Measurements from ENCODE around the gene ALDH2. TPM values are rescaled to one million over a fixed set of nuclear protein-coding genes. Genes with fewer than 3 reads are reported as not detected.
"Not testable (repeated sequence)": the region's sequence is repeated elsewhere in the genome, so short reads cannot be mapped to it uniquely, and the experiment has no call there.

The ALDH2 gene
- polyA plus RNA-seq, 1 of the 3 experiments (the other 2 are of a cell fraction), result 67.5 TPM

DNA sequence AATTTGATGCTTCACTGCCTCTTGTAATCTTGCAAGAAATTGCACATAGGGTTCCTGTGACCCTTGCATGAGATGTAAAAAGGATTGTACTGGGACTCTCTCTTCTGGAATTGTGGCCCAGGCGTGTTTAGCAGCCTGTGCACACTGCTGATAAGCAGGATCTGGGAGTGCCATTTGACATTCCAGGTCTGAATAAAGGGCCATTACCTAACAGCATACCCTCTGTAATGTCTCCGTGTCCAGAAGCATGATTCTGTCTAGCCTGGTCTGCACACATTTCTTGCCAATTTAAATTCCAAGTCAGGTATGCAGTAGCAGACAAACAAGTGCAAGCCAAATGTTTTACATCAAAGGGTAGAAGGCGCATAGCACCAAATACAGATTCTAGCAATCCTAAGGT is 57.2 kb downstream of the ALDH2 start:
- Histone ChIP-seq H3K4me2 (no peak overlapping the region), H3K79me2 (ENCODE audit: insufficient read depth) (no peaks in the 10 kb centered on the region), H3K4me1 (ENCODE audit: control insufficient read depth in 1 of 2, insufficient read depth in 2 of 2, low read depth in 1 of 2, low read length in 1 of 2) (peaks cover 0 to 5% of the 10 kb centered on the region in 2 experiments; a peak in 2 of 4 replicates), H2AFZ (ENCODE audit: low read depth) (no peak overlapping the region), H3K4me3 (ENCODE audit: low read depth in 2 of 2, low read length in 1 of 2) (no peak overlapping the region), H4K20me1 (ENCODE audit: insufficient read depth) (no peaks in the 10 kb centered on the region), H3F3A (replicated peaks; ENCODE audit: insufficient read depth) (no peaks in the 10 kb centered on the region), H3K9me2 (no peaks in the 10 kb centered on the region), H3K36me3 (replicated peaks in 1 of 2; ENCODE audit: control insufficient read depth in 1 of 2, insufficient read depth in 2 of 2, low read length in 1 of 2) (no peaks in the 10 kb centered on the region), H3K9ac (no peak overlapping the region), H3K27ac (ENCODE audit: low read depth in 2 of 2, low read length in 1 of 2) (no peak overlapping the region), H3K9me3 (no peaks in the 10 kb centered on the region), H3K27me3 (ENCODE audit: insufficient read depth) (no peaks in the 10 kb centered on the region)
- no peak for TF ChIP-seq POLR2AphosphoS5 (IDR thresholded peaks at IDR 0.05; ENCODE audit: low read depth, low read length)
- TF ChIP-seq, protein P1, sequence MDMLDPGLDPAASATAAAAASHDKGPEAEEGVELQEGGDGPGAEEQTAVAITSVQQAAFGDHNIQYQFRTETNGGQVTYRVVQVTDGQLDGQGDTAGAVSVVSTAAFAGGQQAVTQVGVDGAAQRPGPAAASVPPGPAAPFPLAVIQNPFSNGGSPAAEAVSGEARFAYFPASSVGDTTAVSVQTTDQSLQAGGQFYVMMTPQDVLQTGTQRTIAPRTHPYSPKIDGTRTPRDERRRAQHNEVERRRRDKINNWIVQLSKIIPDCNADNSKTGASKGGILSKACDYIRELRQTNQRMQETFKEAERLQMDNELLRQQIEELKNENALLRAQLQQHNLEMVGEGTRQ (IDR thresholded peaks at IDR 0.05; ENCODE audit: borderline replicate concordance, low read depth, low read length), result no peak
- WGBS (ENCODE audit: low lambda C conversion rate), result 53% methylated on average over 3 of the region's 3 CpGs
- CTCF ChIA-PET, result interaction anchor here (1.3 kb wide), 1 partner anchor 70 kb away, joined by 3 read pairs; no protein-coding TSS in a partner anchor
- POLR2A ChIA-PET, result no interaction called here
- no peak for DNase-seq

DNA sequence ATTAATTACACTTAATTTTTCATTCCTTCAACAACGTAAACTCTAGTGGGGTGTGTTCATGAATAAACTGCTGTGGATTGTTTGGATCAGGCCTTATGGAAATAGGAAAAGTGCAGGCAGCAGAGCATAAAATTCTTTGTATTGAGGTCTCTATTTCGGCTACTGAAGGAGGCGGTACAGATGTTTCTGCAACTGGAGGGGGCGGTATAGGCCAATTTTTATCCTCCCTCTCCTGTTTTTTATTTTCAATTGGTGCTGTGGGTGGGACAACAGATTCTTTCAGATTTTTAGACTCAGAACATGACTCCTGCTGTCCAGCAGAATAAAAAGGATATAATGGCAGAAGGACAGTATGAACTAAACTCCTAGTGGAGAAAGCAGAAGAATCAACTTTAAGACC is 57.6 kb downstream of the ALDH2 start:
- CTCF ChIA-PET, POLR2A ChIA-PET: not testable (repeated sequence)

DNA sequence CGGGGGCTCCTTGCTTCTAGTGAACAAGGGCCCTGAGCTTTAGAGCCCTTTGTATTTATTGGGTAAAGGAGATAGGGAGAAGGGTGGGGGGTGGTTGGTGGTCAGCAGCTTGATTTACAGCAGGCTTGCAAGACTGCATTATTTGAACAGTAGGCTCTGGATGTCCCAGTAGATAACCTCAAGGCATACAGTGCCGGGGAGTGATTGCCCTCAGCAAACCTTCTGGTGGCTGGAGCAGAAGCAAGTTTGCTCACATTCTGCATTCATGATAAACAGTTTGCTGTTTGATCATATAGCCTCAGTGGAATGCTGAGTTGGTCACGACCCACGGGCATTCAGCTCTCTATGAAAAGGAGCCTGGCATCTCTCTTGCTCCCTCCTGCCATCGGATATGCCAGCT is 58.8 kb downstream of the ALDH2 start:
- WGBS (ENCODE audit: low lambda C conversion rate), result 21% methylated on average over 5 of the region's 5 CpGs
- Histone ChIP-seq H3F3A (replicated peaks; ENCODE audit: insufficient read depth) (no peaks in the 10 kb centered on the region), H3K9me2 (no peaks in the 10 kb centered on the region), H3K27me3 (ENCODE audit: insufficient read depth) (no peaks in the 10 kb centered on the region), H3K9ac (no peak overlapping the region), H3K4me1 (ENCODE audit: control insufficient read depth in 1 of 2, insufficient read depth in 2 of 2, low read depth in 1 of 2, low read length in 1 of 2) (no peaks in the 10 kb centered on the region), H3K9me3 (no peaks in the 10 kb centered on the region), H3K36me3 (replicated peaks in 1 of 2; ENCODE audit: control insufficient read depth in 1 of 2, insufficient read depth in 2 of 2, low read length in 1 of 2) (no peaks in the 10 kb centered on the region), H2AFZ (ENCODE audit: low read depth) (no peak overlapping the region), H3K79me2 (ENCODE audit: insufficient read depth) (no peaks in the 10 kb centered on the region), H3K4me2 (no peak overlapping the region), H3K4me3 (ENCODE audit: low read depth in 2 of 2, low read length in 1 of 2) (no peak overlapping the region), H3K27ac (ENCODE audit: low read depth in 2 of 2, low read length in 1 of 2) (no peak overlapping the region), H4K20me1 (ENCODE audit: insufficient read depth) (no peaks in the 10 kb centered on the region)
- no peak for DNase-seq
- POLR2A ChIA-PET, result no interaction called here
- CTCF ChIA-PET, result interaction anchor here (1.5 to 2.7 kb wide), 2 partner anchors 13 to 72 kb away, joined by 5 to 17 read pairs; no protein-coding TSS in a partner anchor
- TF ChIP-seq POLR2AphosphoS5 (IDR thresholded peaks at IDR 0.05; ENCODE audit: low read depth, low read length) (no peak), FOSL2 (IDR thresholded peaks at IDR 0.05; ENCODE audit: borderline replicate concordance, low read depth) (no peak), RFX5 (IDR thresholded peaks at IDR 0.05; ENCODE audit: low read length) (no peak), IRF3 (IDR thresholded peaks at IDR 0.05; ENCODE audit: low read depth, low read length) (no peak), RAD21 (IDR thresholded peaks at IDR 0.05; ENCODE audit: low read length) (no peak), MEF2A (IDR thresholded peaks at IDR 0.05; ENCODE audit: borderline replicate concordance, low read depth) (no peak), SMC3 (IDR thresholded peaks at IDR 0.05; ENCODE audit: low read depth, low read length) (no peak)
- TF ChIP-seq, protein P2, sequence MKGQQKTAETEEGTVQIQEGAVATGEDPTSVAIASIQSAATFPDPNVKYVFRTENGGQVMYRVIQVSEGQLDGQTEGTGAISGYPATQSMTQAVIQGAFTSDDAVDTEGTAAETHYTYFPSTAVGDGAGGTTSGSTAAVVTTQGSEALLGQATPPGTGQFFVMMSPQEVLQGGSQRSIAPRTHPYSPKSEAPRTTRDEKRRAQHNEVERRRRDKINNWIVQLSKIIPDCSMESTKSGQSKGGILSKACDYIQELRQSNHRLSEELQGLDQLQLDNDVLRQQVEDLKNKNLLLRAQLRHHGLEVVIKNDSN (IDR thresholded peaks at IDR 0.05; ENCODE audit: borderline replicate concordance, low read depth), result no peak

More for the DNA sequence above, 57.6 kb downstream of the ALDH2 start:
- not testable (repeated sequence) for H3K27me3 ChIP-seq (ENCODE audit: insufficient read depth); H3K4me3 ChIP-seq (ENCODE audit: low read depth in 2 of 2, low read length in 1 of 2); H3K4me2 ChIP-seq; H3K9me2 ChIP-seq; H3K79me2 ChIP-seq (ENCODE audit: insufficient read depth); H3K9me3 ChIP-seq; DNase-seq; H4K20me1 ChIP-seq (ENCODE audit: insufficient read depth); H3K4me1 ChIP-seq (ENCODE audit: control insufficient read depth in 1 of 2, insufficient read depth in 2 of 2, low read depth in 1 of 2, low read length in 1 of 2); H3K36me3 ChIP-seq (replicated peaks in 1 of 2; ENCODE audit: control insufficient read depth in 1 of 2, insufficient read depth in 2 of 2, low read length in 1 of 2); H2AFZ ChIP-seq (ENCODE audit: low read depth); H3K27ac ChIP-seq (ENCODE audit: low read depth in 2 of 2, low read length in 1 of 2); H3K9ac ChIP-seq; H3F3A ChIP-seq (replicated peaks; ENCODE audit: insufficient read depth)
- TF ChIP-seq CTCF (IDR thresholded peaks at IDR 0.05) (peak; percentile 40), RAD21 (IDR thresholded peaks at IDR 0.05; ENCODE audit: low read length) (peak; percentile 60; the same call in 1 of the 2 replicates)
- 36% methylated on average over 4 of the region's 4 CpGs for WGBS (ENCODE audit: low lambda C conversion rate)
